ENCODE data around the gene RFC3.

GRCh38 chr13:33875618-33876401 is 57.9 kb downstream of the RFC3 start:
- TF ChIP-seq CTCF (IDR thresholded peaks at IDR 0.05 in 2 of 3, conservative IDR thresholded peaks at IDR 0.05 in 1 of 3; ENCODE audit: borderline replicate concordance in 1 of 3, insufficient read depth in 1 of 3, low read depth in 2 of 3, low read length in 2 of 3) (no peak), CEBPB (IDR thresholded peaks at IDR 0.05; ENCODE audit: low read depth) (no peak), POLR2A (IDR thresholded peaks at IDR 0.05; ENCODE audit: borderline replicate concordance, extremely low read depth, insufficient read depth, insufficient read length) (no peak), RAD21 (IDR thresholded peaks at IDR 0.05; ENCODE audit: low read depth) (no peak), JUND (IDR thresholded peaks at IDR 0.05) (no peak), EZH2 (IDR thresholded peaks at IDR 0.05) (no peak), MAX (IDR thresholded peaks at IDR 0.05) (no peak), SP1 (IDR thresholded peaks at IDR 0.05; ENCODE audit: low read depth) (no peak), REST (IDR thresholded peaks at IDR 0.05; ENCODE audit: low read depth) (no peak), POLR2AphosphoS5 (IDR thresholded peaks at IDR 0.05; ENCODE audit: low read depth, low read length) (no peak), SIN3A (IDR thresholded peaks at IDR 0.05; ENCODE audit: low read depth) (no peak)
